Naive thymus-derived CD8-positive, alpha-beta T cell (primary cell): Measurements from ENCODE around the gene MOB1B. TPM values are rescaled to one million over a fixed set of nuclear protein-coding genes. Genes with fewer than 3 reads are reported as not detected.

Experiments used
- ATAC-seq, 2 donors: fragments of 150-1000 bp; cut with Tn5 transposase in 1 of 2; sonication (Bioruptor Pico), chemical (Tn5 transposase) in 1 of 2; 1 replicate in 1 of 2; 2 replicates in 1 of 2; pipeline ENCODE4 v1.10.0; 2021; ENCODE audit warnings: mild to moderate bottlenecking in 2 of 2, moderate library complexity in 2 of 2
- POLR2A ChIA-PET: fragments of 350-600 bp; sonication (Branson Sonifier 250); formaldehyde crosslinking; loops from one replicate; lab custom pipeline; 2021; ENCODE audit warnings: antibody characterized with exemption; lab: Charles Lee
- DNase-seq, 10 donors: peaks; one replicate each; pipeline versions ENCODE4 v3.0.0 to v3.0.0-alpha.2; 2020 to 2022
- H3K27ac Mint-ChIP-seq, 10 donors: one replicate each; pipeline ENCODE4 v1.8.0; 2020 to 2022; ENCODE audit warnings: mild to moderate bottlenecking in 10 of 10, mixed read lengths in 10 of 10, moderate library complexity in 4 of 10, inconsistent platforms in 1 of 10
- H3K27me3 Mint-ChIP-seq, 5 donors: one replicate each; pipeline ENCODE4 v1.8.0; 2021 to 2022; ENCODE audit warnings: mixed read lengths in 5 of 5
- H3K36me3 Mint-ChIP-seq, 3 donors: one replicate each; pipeline ENCODE4 v1.8.0; 2020 to 2022; ENCODE audit warnings: mixed read lengths in 3 of 3, mild to moderate bottlenecking in 2 of 3, inconsistent platforms in 1 of 3
- H3K4me1 Mint-ChIP-seq, 4 donors: one replicate each; pipeline ENCODE4 v1.8.0; 2021 to 2022; ENCODE audit warnings: mixed read lengths in 4 of 4
- H3K4me3 Mint-ChIP-seq, 10 donors: one replicate each; pipeline ENCODE4 v1.8.0; 2020 to 2022; ENCODE audit warnings: mild to moderate bottlenecking in 10 of 10, mixed read lengths in 10 of 10, moderate library complexity in 6 of 10, inconsistent platforms in 1 of 10
- H3K9me3 Mint-ChIP-seq, 9 donors: one replicate each; pipeline ENCODE4 v1.8.0; 2020 to 2022; ENCODE audit warnings: mixed read lengths in 9 of 9, mild to moderate bottlenecking in 3 of 9, inconsistent platforms in 1 of 9, moderate library complexity in 1 of 9
- polyA plus RNA-seq, 3 donors: library from polyadenylated mRNA; unstranded; fragments of 300-500 nt; fragmentation: Illumina TruSeq; gene quantifications; one replicate each; pipeline ENCODE4 v1.2.3, GENCODE V29; 2021
- total RNA-seq, 8 experiments: library from RNA in 2 of 8; stranded (reverse) in 2 of 8; gene quantifications; one replicate each; pipeline ENCODE4 v1.2.3 and lab custom pipeline; 2021 to 2026

MOB1B gene
- total and polyA plus RNA-seq, 5 experiments from 2014 or later = 1.6 to 16.0 (median 2.0) TPM

- Mint-ChIP-seq H3K36me3 (peaks cover 0 to 17% (median 13%) of the 10 kb centered on the region in 3 donors), H3K4me1 (peaks cover 17 to 39% (median 28%) of the 10 kb centered on the region in 4 donors), H3K9me3 (peaks cover 0 to 8% (median 0%) of the 10 kb centered on the region in 9 donors), H3K27ac (no peak overlapping the region), H3K27me3 (no peaks in the 10 kb centered on the region), H3K4me3 (no peak overlapping the region)
- POLR2A ChIA-PET = no interaction called here
- ATAC-seq (no peak), DNase-seq (no peak)
Measured at GRCh38 chr4:70915874-70916559, 13.8 kb downstream of the MOB1B start.

GRCh38 chr4:70920592-70920991, 18.4 kb downstream of the MOB1B start:
- no peak for ATAC-seq
- POLR2A ChIA-PET = no interaction called here

GRCh38 chr4:70925418-70925817, 23.2 kb downstream of the MOB1B start:
- peaks cover 0 to 8% (median 6%) of the 10 kb centered on the region in 3 donors for H3K36me3 Mint-ChIP-seq
- H3K27ac Mint-ChIP-seq = peak overlapping the region in 7 of 10 donors; percentile 25 to 81 (median 71)
- H3K27me3 Mint-ChIP-seq = no peaks in the 10 kb centered on the region
- peaks cover 0 to 2% (median 0%) of the 10 kb centered on the region in 9 donors for H3K9me3 Mint-ChIP-seq
- H3K4me1 Mint-ChIP-seq = peaks cover 16 to 53% (median 41%) of the 10 kb centered on the region in 4 donors
- no peak for DNase-seq
- ATAC-seq = no peak
- POLR2A ChIA-PET = interaction anchor here (1.0 kb wide), 1 partner anchor 90 kb away, joined by 3 read pairs; no protein-coding TSS in a partner anchor
- peak overlapping the region in 1 of 10 donors; percentile 43 for H3K4me3 Mint-ChIP-seq

More at GRCh38 chr4:70920592-70920991, 18.4 kb downstream of the MOB1B start:
- H3K36me3 Mint-ChIP-seq = peaks cover 0 to 12% (median 0%) of the 10 kb centered on the region in 3 donors
- no peak overlapping the region for H3K4me3 Mint-ChIP-seq
- H3K27me3 Mint-ChIP-seq = no peaks in the 10 kb centered on the region
- DNase-seq = no peak
- H3K9me3 Mint-ChIP-seq = peaks cover 0 to 8% (median 0%) of the 10 kb centered on the region in 9 donors
- peaks cover 9 to 35% (median 17%) of the 10 kb centered on the region in 4 donors for H3K4me1 Mint-ChIP-seq
- peak overlapping the region in 1 of 10 donors; percentile 52 for H3K27ac Mint-ChIP-seq

- peak overlapping the region in 9 of 10 donors; percentile 22 to 81 (median 71) for H3K27ac Mint-ChIP-seq
- H3K4me1 Mint-ChIP-seq = peaks cover 16 to 59% (median 46%) of the 10 kb centered on the region in 4 donors
- peaks cover 0 to 2% (median 0%) of the 10 kb centered on the region in 9 donors for H3K9me3 Mint-ChIP-seq
- H3K36me3 Mint-ChIP-seq = peaks cover 0 to 6% (median 3%) of the 10 kb centered on the region in 3 donors
- no peak for ATAC-seq
- H3K4me3 Mint-ChIP-seq = peak overlapping the region in 7 of 10 donors; percentile 0 to 49 (median 22)
- no peaks in the 10 kb centered on the region for H3K27me3 Mint-ChIP-seq
- DNase-seq = no peak
- POLR2A ChIA-PET = interaction anchor here (0.7 kb wide), 1 partner anchor 221 kb away, joined by 3 read pairs; no protein-coding TSS in a partner anchor
Measured at GRCh38 chr4:70925899-70926635, 23.9 kb downstream of the MOB1B start.

GRCh38 chr4:70927502-70928137, 25.5 kb downstream of the MOB1B start:
- peak overlapping the region; percentile 17 to 86 (median 78) for H3K27ac Mint-ChIP-seq
- H3K27me3 Mint-ChIP-seq = no peaks in the 10 kb centered on the region
- H3K9me3 Mint-ChIP-seq = no peaks in the 10 kb centered on the region
- POLR2A ChIA-PET = interaction anchor here (1.0 kb wide), 1 partner anchor 88 kb away, joined by 3 read pairs; the partner anchor contains the start of gene GRSF1
- peak overlapping the region; percentile 24 to 69 (median 48) for H3K4me3 Mint-ChIP-seq
- ATAC-seq = peak; percentile 75 to 81
- peak in 8 of 10 donors; percentile 2 to 56 (median 30) for DNase-seq
- H3K36me3 Mint-ChIP-seq = peaks cover 0 to 6% (median 1%) of the 10 kb centered on the region in 3 donors
- H3K4me1 Mint-ChIP-seq = peaks cover 15 to 55% (median 48%) of the 10 kb centered on the region in 4 donors

GRCh38 chr4:70930530-70931256, 28.5 kb downstream of the MOB1B start:
- H3K27me3 Mint-ChIP-seq = no peaks in the 10 kb centered on the region
- H3K36me3 Mint-ChIP-seq = peaks cover 0 to 9% (median 3%) of the 10 kb centered on the region in 3 donors
- DNase-seq = no peak
- no peak for ATAC-seq
- POLR2A ChIA-PET = interaction anchor here (0.7 kb wide), 1 partner anchor 14 kb away, joined by 9 read pairs; no protein-coding TSS in a partner anchor
- peak overlapping the region in 6 of 10 donors; percentile 34 to 68 (median 66) for H3K27ac Mint-ChIP-seq
- H3K9me3 Mint-ChIP-seq = no peaks in the 10 kb centered on the region
- H3K4me3 Mint-ChIP-seq = no peak overlapping the region
- peaks cover 14 to 48% (median 34%) of the 10 kb centered on the region in 4 donors for H3K4me1 Mint-ChIP-seq

- H3K9me3 Mint-ChIP-seq = no peaks in the 10 kb centered on the region
- peak overlapping the region in 7 of 10 donors; percentile 13 to 67 (median 53) for H3K27ac Mint-ChIP-seq
- ATAC-seq = no peak
- H3K36me3 Mint-ChIP-seq = peaks cover 0 to 9% (median 3%) of the 10 kb centered on the region in 3 donors
- H3K27me3 Mint-ChIP-seq = no peaks in the 10 kb centered on the region
- DNase-seq = no peak
- H3K4me3 Mint-ChIP-seq = no peak overlapping the region
- POLR2A ChIA-PET = interaction anchor here (0.7 kb wide), 1 partner anchor 15 kb away, joined by 9 read pairs; no protein-coding TSS in a partner anchor
- peaks cover 12 to 45% (median 31%) of the 10 kb centered on the region in 4 donors for H3K4me1 Mint-ChIP-seq
Measured at GRCh38 chr4:70931347-70931746, 29.2 kb downstream of the MOB1B start.

GRCh38 chr4:70932984-70933383, 30.8 kb downstream of the MOB1B start:
- POLR2A ChIA-PET = no interaction called here
- H3K4me3 Mint-ChIP-seq = no peak overlapping the region
- H3K27ac Mint-ChIP-seq = peak overlapping the region in 1 of 10 donors; percentile 9
- peaks cover 0 to 2% (median 0%) of the 10 kb centered on the region in 9 donors for H3K9me3 Mint-ChIP-seq
- peaks cover 0 to 9% (median 2%) of the 10 kb centered on the region in 3 donors for H3K36me3 Mint-ChIP-seq
- ATAC-seq (no peak), DNase-seq (no peak)
- H3K27me3 Mint-ChIP-seq = no peaks in the 10 kb centered on the region
- H3K4me1 Mint-ChIP-seq = peaks cover 7 to 38% (median 26%) of the 10 kb centered on the region in 4 donors

GRCh38 chr4:70935038-70935695, 33.0 kb downstream of the MOB1B start:
- Mint-ChIP-seq H3K27me3 (no peaks in the 10 kb centered on the region), H3K36me3 (peaks cover 0 to 5% (median 5%) of the 10 kb centered on the region in 3 donors), H3K4me1 (peaks cover 10 to 33% (median 29%) of the 10 kb centered on the region in 4 donors), H3K27ac (no peak overlapping the region), H3K9me3 (peaks cover 0 to 2% (median 0%) of the 10 kb centered on the region in 9 donors), H3K4me3 (no peak overlapping the region)
- POLR2A ChIA-PET = no interaction called here
- ATAC-seq (no peak), DNase-seq (no peak)

GRCh38 chr4:70936200-70936787, 34.1 kb downstream of the MOB1B start:
- Mint-ChIP-seq H3K4me3 (peak overlapping the region in 2 of 10 donors; percentile 18 to 23), H3K36me3 (peaks cover 0 to 10% (median 5%) of the 10 kb centered on the region in 3 donors), H3K27me3 (no peaks in the 10 kb centered on the region), H3K4me1 (peaks cover 9 to 25% (median 22%) of the 10 kb centered on the region in 4 donors), H3K9me3 (peaks cover 0 to 2% (median 0%) of the 10 kb centered on the region in 9 donors), H3K27ac (peak overlapping the region in 4 of 10 donors; percentile 1 to 43 (median 4))
- POLR2A ChIA-PET = interaction anchor here (0.5 kb wide), 1 partner anchor 14 kb away, joined by 3 read pairs; no protein-coding TSS in a partner anchor
- DNase-seq (no peak), ATAC-seq (no peak)
